CD4-positive, alpha-beta T cell treated with Interferon gamma for 1 hour (primary cell): ENCODE measurements around the gene RAPGEF3.

Experiments
- DNase-seq: peaks from one replicate; pipeline ENCODE4 v3.0.0-alpha.2; 2020

The RAPGEF3 gene

GRCh38 chr12:47741340-47741703 lies 17.4 kb downstream of the RAPGEF3 start:
- peak; percentile 70 for DNase-seq

- DNase-seq, result peak; percentile 22
These were observed 17.9 kb downstream of the RAPGEF3 start for GRCh38 chr12:47740606-47741339.

GRCh38 chr12:47739979-47740378 lies 18.7 kb downstream of the RAPGEF3 start:
- DNase-seq, result no peak

GRCh38 chr12:47739297-47739696 lies 19.4 kb downstream of the RAPGEF3 start:
- DNase-seq, result no peak

GRCh38 chr12:47737936-47738594 lies 20.6 kb downstream of the RAPGEF3 start:
- DNase-seq, result no peak

GRCh38 chr12:47736877-47737676 lies 21.6 kb downstream of the RAPGEF3 start:
- no peak for DNase-seq

GRCh38 chr12:47736216-47736615 lies 22.5 kb downstream of the RAPGEF3 start:
- DNase-seq, result no peak

- no peak for DNase-seq
These were observed 23.0 kb downstream of the RAPGEF3 start for GRCh38 chr12:47735649-47736048.

- DNase-seq, result no peak
These were observed 23.8 kb downstream of the RAPGEF3 start for GRCh38 chr12:47734725-47735480.

- no peak for DNase-seq
These were observed 25.5 kb downstream of the RAPGEF3 start for GRCh38 chr12:47733142-47733541.

GRCh38 chr12:47732504-47732903 lies 26.2 kb downstream of the RAPGEF3 start:
- no peak for DNase-seq

- no peak for DNase-seq
These were observed 27.0 kb downstream of the RAPGEF3 start for GRCh38 chr12:47731723-47732122.

GRCh38 chr12:47730341-47730744 lies 28.3 kb downstream of the RAPGEF3 start:
- DNase-seq, result no peak

GRCh38 chr12:47729233-47729632 lies 29.4 kb downstream of the RAPGEF3 start:
- DNase-seq, result no peak

- DNase-seq, result no peak
These were observed 32.8 kb downstream of the RAPGEF3 start for GRCh38 chr12:47725893-47726292.

- DNase-seq, result no peak
These were observed 33.4 kb downstream of the RAPGEF3 start, which contains the start of gene ENDOU for GRCh38 chr12:47725091-47725772. Gene ENDOU (minus strand): TSS chr12:47725490. CDS start chr12:47725413, 77 bp downstream.

- no peak for DNase-seq
These were observed 35.6 kb downstream of the RAPGEF3 start for GRCh38 chr12:47722941-47723631.

- DNase-seq, result no peak
These were observed 36.4 kb downstream of the RAPGEF3 start for GRCh38 chr12:47722136-47722834.

- no peak for DNase-seq
These were observed 37.2 kb downstream of the RAPGEF3 start for GRCh38 chr12:47721431-47721973.

- no peak for DNase-seq
These were observed 40.1 kb downstream of the RAPGEF3 start for GRCh38 chr12:47718531-47718930.
